Ishikawa (cell line): Measurements from ENCODE around the gene LINC00632.

ENCODE experiments used
- CEBPB ChIP-seq: IDR thresholded peaks from 2 replicates; pipeline ENCODE4 v1.6.1; 2012
- CREB1 ChIP-seq: IDR thresholded peaks from 2 replicates; pipeline ENCODE4 v1.6.1; 2012; ENCODE audit warnings: low read depth
- EGR1 ChIP-seq: IDR thresholded peaks from 2 replicates; pipeline ENCODE4 v1.6.1; 2012
- EP300 ChIP-seq: IDR thresholded peaks from 2 replicates; pipeline ENCODE4 v1.6.1; 2012; ENCODE audit warnings: borderline replicate concordance
- FOXM1 ChIP-seq: IDR thresholded peaks from 2 replicates; pipeline ENCODE4 v1.6.1; 2012; ENCODE audit warnings: low read depth, borderline replicate concordance
- NFIC ChIP-seq: IDR thresholded peaks from 2 replicates; pipeline ENCODE4 v1.6.1; 2012
- RAD21 ChIP-seq: IDR thresholded peaks from 2 replicates; pipeline ENCODE4 v1.6.1; 2012; ENCODE audit warnings: low read depth
- REST ChIP-seq: IDR thresholded peaks from 2 replicates; pipeline ENCODE4 v1.6.1; 2012; ENCODE audit warnings: low read depth, mild to moderate bottlenecking
- TAF1 ChIP-seq: IDR thresholded peaks from 2 replicates; pipeline ENCODE4 v1.6.1; 2012; ENCODE audit warnings: low read depth, mild to moderate bottlenecking
- TCF12 ChIP-seq: IDR thresholded peaks from 2 replicates; pipeline ENCODE4 v1.6.1; 2012; ENCODE audit warnings: low read depth
- TEAD4 ChIP-seq: IDR thresholded peaks from 2 replicates; pipeline ENCODE4 v1.6.1; 2012
- USF1 ChIP-seq: IDR thresholded peaks from 2 replicates; pipeline ENCODE4 v1.6.1; 2012
- YY1 ChIP-seq: IDR thresholded peaks from 2 replicates; pipeline ENCODE4 v1.6.1; 2012; ENCODE audit warnings: low read depth
- ZBTB7A ChIP-seq: IDR thresholded peaks from 2 replicates; pipeline ENCODE4 v1.6.1; 2012; ENCODE audit warnings: low read depth
- TF ChIP-seq, protein P1 (sequence below): IDR thresholded peaks from 2 replicates; pipeline ENCODE4 v1.6.1; 2012

Gene LINC00632

DNA sequence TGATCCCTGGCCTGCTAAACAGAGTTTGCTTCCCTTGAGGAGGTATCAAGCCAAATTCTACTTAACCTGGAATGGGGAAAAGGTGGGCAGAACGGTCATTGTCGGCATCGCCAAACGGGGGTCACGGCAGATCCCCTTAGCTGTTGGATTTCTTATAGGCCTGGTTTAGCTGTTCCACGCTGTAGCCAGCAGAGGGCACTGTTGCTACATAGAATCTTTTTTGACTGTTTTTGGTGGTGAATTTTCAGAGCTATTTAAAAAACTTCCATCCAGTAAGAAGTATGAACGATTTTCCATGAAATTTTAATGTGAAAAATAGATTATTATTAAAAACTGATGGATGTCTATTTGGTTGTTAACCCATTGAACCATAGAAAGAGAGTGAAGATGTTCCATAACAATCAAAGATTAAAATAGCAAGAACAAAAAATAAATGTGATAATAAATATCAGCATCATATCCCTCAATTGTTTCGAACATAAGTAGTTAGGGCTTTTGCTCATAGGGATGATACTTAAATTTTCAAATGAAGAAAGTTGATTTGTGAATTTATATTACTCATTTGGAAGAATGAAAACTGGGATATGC is 56.6 kb downstream of the LINC00632 start:
- peak; percentile 55 for TF ChIP-seq RAD21
- TF ChIP-seq, protein P1, sequence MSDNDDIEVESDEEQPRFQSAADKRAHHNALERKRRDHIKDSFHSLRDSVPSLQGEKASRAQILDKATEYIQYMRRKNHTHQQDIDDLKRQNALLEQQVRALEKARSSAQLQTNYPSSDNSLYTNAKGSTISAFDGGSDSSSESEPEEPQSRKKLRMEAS, result no peak

- no peak for TF ChIP-seq TEAD4
- TF ChIP-seq EGR1, result no peak
- TF ChIP-seq TAF1, result no peak
- TF ChIP-seq EP300, result no peak
- no peak for TF ChIP-seq FOXM1
- TF ChIP-seq, protein P1, result no peak
- TF ChIP-seq RAD21, result no peak
Observed at GRCh38 chrX:140767646-140768045, 58.1 kb downstream of the LINC00632 start.

- TF ChIP-seq EP300 (no peak), RAD21 (no peak), CEBPB (no peak), TCF12 (no peak)
- TF ChIP-seq, protein P1, result no peak
Observed at GRCh38 chrX:140775211-140775610, 65.7 kb downstream of the LINC00632 start.

- no peak for TF ChIP-seq EGR1
- TF ChIP-seq TCF12, result no peak
- TF ChIP-seq USF1, result no peak
- no peak for TF ChIP-seq TAF1
- no peak for TF ChIP-seq CEBPB
- no peak for TF ChIP-seq CREB1
- TF ChIP-seq ZBTB7A, result no peak
- TF ChIP-seq FOXM1, result no peak
- TF ChIP-seq TEAD4, result no peak
- TF ChIP-seq EP300, result no peak
- no peak for TF ChIP-seq NFIC
- no peak for TF ChIP-seq REST
- TF ChIP-seq RAD21, result no peak
- TF ChIP-seq, protein P1, result no peak
- TF ChIP-seq YY1, result no peak
Observed at GRCh38 chrX:140776320-140776719, 66.8 kb downstream of the LINC00632 start.

DNA sequence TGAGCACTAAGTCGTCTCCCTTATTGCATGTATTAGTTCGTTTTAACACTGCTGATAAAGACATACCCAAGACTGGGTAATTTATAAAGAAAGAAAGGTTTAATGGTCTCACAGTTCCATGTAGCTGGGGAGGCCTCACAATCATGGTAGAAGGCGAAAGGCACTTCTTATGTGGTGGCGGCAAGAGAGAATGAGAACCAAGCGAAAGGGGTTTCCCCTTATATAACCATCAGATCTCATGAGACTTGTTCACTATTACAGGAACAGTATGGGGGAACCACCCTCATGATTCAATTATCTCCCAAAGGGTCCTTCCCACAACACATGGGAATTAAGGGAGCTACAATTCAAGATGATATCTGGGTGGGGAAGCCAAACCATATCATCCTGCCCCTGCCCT is 85.1 kb downstream of the LINC00632 start:
- TF ChIP-seq TAF1 (no peak), CEBPB (no peak), REST (no peak), EGR1 (no peak), EP300 (no peak), CREB1 (no peak), ZBTB7A (no peak), USF1 (no peak), TEAD4 (no peak), YY1 (no peak), RAD21 (no peak), NFIC (no peak), FOXM1 (no peak), TCF12 (no peak)
- TF ChIP-seq, protein P1, result no peak

DNA sequence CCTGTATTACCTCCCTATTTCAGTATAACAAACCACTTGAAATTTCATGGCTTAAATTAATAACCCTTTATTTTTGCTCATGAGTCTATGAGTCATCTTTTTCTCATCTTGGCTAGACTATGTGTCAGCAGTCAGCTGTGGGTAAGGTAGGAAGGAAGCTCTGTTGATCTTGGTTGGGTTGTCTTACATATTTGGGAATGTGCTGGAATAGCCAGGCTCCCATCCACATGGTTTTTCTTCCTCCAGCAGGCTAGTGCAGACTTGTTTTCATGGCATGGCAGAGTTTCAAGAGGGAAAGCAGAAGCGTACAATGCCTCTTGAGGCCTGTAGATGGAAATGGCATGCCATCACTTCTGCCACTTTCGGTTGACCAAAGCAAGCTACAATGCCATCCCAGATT is 89.7 kb downstream of the LINC00632 start:
- TF ChIP-seq RAD21 (no peak), YY1 (no peak), CEBPB (no peak), NFIC (no peak), TAF1 (no peak), TEAD4 (no peak), EP300 (no peak), FOXM1 (no peak), TCF12 (no peak), REST (no peak), EGR1 (no peak), ZBTB7A (no peak), USF1 (no peak), CREB1 (no peak)
- TF ChIP-seq, protein P1, result no peak
